ENCODE measurements around the gene FZD8.

GRCh38 chr10:35661236-35661635 is 19.1 kb upstream of the FZD8 start:
- TF ChIP-seq CTCF (IDR thresholded peaks at IDR 0.05): no peak
- TF ChIP-seq POLR2A (IDR thresholded peaks at IDR 0.05): no peak

All from body of pancreas (tissue), 4 donors.